IMR-90 (cell line): Measurements from ENCODE around the gene MGRN1. TPM values are rescaled to one million over a fixed set of nuclear protein-coding genes. Genes with fewer than 3 reads are reported as not detected.
A peak's percentile ranks its signal among the peaks of the same experiment; 100 is the strongest.

Experiments
- ATAC-seq: fragments of 200-7000 bp; cut with Tn5 transposase; 2 replicates; pipeline ENCODE4 v1.9.1; 2020; ENCODE audit warnings: low read depth, mild to moderate bottlenecking, moderate library complexity
- BruUV-seq: library from RNA; stranded (reverse); fragments of 400-500 nt; replicated peaks from 2 replicates; lab custom pipeline; 2021; lab: Mats Ljungman, UMichigan
- CTCF ChIA-PET: fragments of 300-600 bp; formaldehyde crosslinking; extraction: SDS; loops from one replicate; lab custom pipeline; 2021; ENCODE audit warnings: antibody characterized with exemption; lab: Yijun Ruan, JAX
- POLR2A ChIA-PET: fragments of 300-600 bp; sonication (Branson Sonifier 250); formaldehyde crosslinking; loops from one replicate; lab custom pipeline; 2022; ENCODE audit warnings: antibody characterized with exemption; ENCODE audit not compliant: unreplicated experiment; lab: Charles Lee
- DNase-seq: peaks from one replicate; pipeline ENCODE4 v3.0.0; 2013
- H2AFZ ChIP-seq: replicated peaks from 2 replicates; pipeline ENCODE3; 2013; ENCODE audit warnings: low read length, mild to moderate bottlenecking; ENCODE audit not compliant: poor library complexity
- H2AK5ac ChIP-seq: 2 replicates; pipeline ENCODE4 v1.6.1; 2013; ENCODE audit warnings: low read depth, low read length, inconsistent platforms
- H2AK9ac ChIP-seq: replicated peaks from 2 replicates; pipeline ENCODE3; 2013; ENCODE audit warnings: mild to moderate bottlenecking, low read depth, low read length, moderate library complexity; ENCODE audit not compliant: poor library complexity
- H2BK120ac ChIP-seq: 2 replicates; pipeline ENCODE4 v1.6.1; 2013; ENCODE audit warnings: low read depth, low read length, inconsistent platforms
- H2BK15ac ChIP-seq: 3 replicates; pipeline ENCODE4 v1.6.1; 2013; ENCODE audit warnings: low read depth, low read length, inconsistent platforms
- H2BK20ac ChIP-seq: 2 replicates; pipeline ENCODE4 v1.6.1; 2013; ENCODE audit warnings: low read depth, mild to moderate bottlenecking, inconsistent platforms, low read length, moderate library complexity
- H2BK5ac ChIP-seq: 2 replicates; pipeline ENCODE4 v1.6.1; 2013; ENCODE audit warnings: mild to moderate bottlenecking, low read depth, low read length, inconsistent platforms; ENCODE audit not compliant: poor library complexity, severe bottlenecking
- H3K14ac ChIP-seq: replicated peaks from 2 replicates; pipeline ENCODE4 v1.6.1; 2013; ENCODE audit warnings: low read depth, low read length, inconsistent platforms
- H3K18ac ChIP-seq: 2 replicates; pipeline ENCODE4 v1.6.1; 2013; ENCODE audit warnings: low read depth, low read length, control low read depth
- H3K23ac ChIP-seq: 2 replicates; pipeline ENCODE4 v1.6.1; 2013; ENCODE audit warnings: low read depth, low read length, inconsistent platforms
- H3K27ac ChIP-seq: 2 replicates; pipeline ENCODE4 v1.5.1; 2013; ENCODE audit warnings: mild to moderate bottlenecking, control low read depth, low read length; ENCODE audit not compliant: insufficient read depth
- H3K27me3 ChIP-seq: 2 replicates; pipeline ENCODE4 v1.6.1; 2013; ENCODE audit warnings: low read length; ENCODE audit not compliant: control insufficient read depth, insufficient read depth
- H3K36me3 ChIP-seq: 2 replicates; pipeline ENCODE4 v1.6.1; 2013; ENCODE audit warnings: low read length, mixed read lengths; ENCODE audit not compliant: control insufficient read depth, insufficient read depth
- H3K4ac ChIP-seq: 2 replicates; pipeline ENCODE4 v1.6.1; 2013; ENCODE audit warnings: low read depth, low read length, inconsistent platforms
- H3K4me1 ChIP-seq: 2 replicates; pipeline ENCODE4 v1.6.1; 2013; ENCODE audit warnings: low read length, mixed read lengths; ENCODE audit not compliant: control insufficient read depth, insufficient read depth
- H3K4me2 ChIP-seq: 2 replicates; pipeline ENCODE4 v1.6.1; 2013; ENCODE audit warnings: low read depth, mild to moderate bottlenecking, control low read depth, low read length, moderate library complexity
- H3K4me3 ChIP-seq: 2 replicates; pipeline ENCODE4 v1.5.1; 2013; ENCODE audit warnings: low read depth, mild to moderate bottlenecking, control low read depth, low read length, moderate library complexity; ENCODE audit not compliant: insufficient read depth
- H3K56ac ChIP-seq: 2 replicates; pipeline ENCODE4 v1.6.1; 2013; ENCODE audit warnings: low read length, inconsistent platforms; ENCODE audit not compliant: insufficient read depth; ENCODE audit errors: extremely low read depth
- H3K79me1 ChIP-seq, 2 experiments: 2 replicates each; pipeline ENCODE4 v1.6.1; 2013; ENCODE audit warnings: low read length in 2 of 2, inconsistent platforms in 1 of 2, low read depth in 1 of 2
- H3K9ac ChIP-seq: 2 replicates; pipeline ENCODE4 v1.6.1; 2013; ENCODE audit warnings: low read depth, low read length, control low read depth
- H3K9me1 ChIP-seq: 2 replicates; pipeline ENCODE4 v1.6.1; 2013; ENCODE audit warnings: low read length, inconsistent platforms; ENCODE audit not compliant: insufficient read depth
- H3K9me3 ChIP-seq: 2 replicates; pipeline ENCODE4 v1.6.1; 2013; ENCODE audit warnings: low read length; ENCODE audit not compliant: control insufficient read depth, insufficient read depth
- H4K20me1 ChIP-seq: 2 replicates; pipeline ENCODE4 v1.6.1; 2013; ENCODE audit warnings: low read length, inconsistent platforms; ENCODE audit not compliant: insufficient read depth
- H4K5ac ChIP-seq: 2 replicates; pipeline ENCODE4 v1.6.1; 2013; ENCODE audit warnings: mild to moderate bottlenecking, low read depth, low read length, control low read depth
- H4K8ac ChIP-seq, 2 experiments: 2 replicates each; pipeline ENCODE4 v1.6.1; 2013; ENCODE audit warnings: low read depth in 2 of 2, low read length in 2 of 2, control low read depth in 1 of 2, inconsistent platforms in 1 of 2
- H4K91ac ChIP-seq: 2 replicates; pipeline ENCODE4 v1.6.1; 2013; ENCODE audit warnings: low read depth, low read length, inconsistent platforms; ENCODE audit not compliant: insufficient read depth
- CEBPB ChIP-seq: IDR thresholded peaks from 2 replicates; pipeline ENCODE4 v1.6.1; 2012; ENCODE audit warnings: low read depth, low read length, improper control_type of control experiment
- CHD1 ChIP-seq: IDR thresholded peaks from 2 replicates; pipeline ENCODE4 v1.6.1; 2012; ENCODE audit warnings: low read depth, low read length, improper control_type of control experiment
- FOS ChIP-seq: fragments of 150-350 bp; IDR thresholded peaks from 2 replicates; pipeline ENCODE4 v1.6.1; 2016; ENCODE audit warnings: low read depth, low read length
- MAFK ChIP-seq: IDR thresholded peaks from 2 replicates; pipeline ENCODE4 v1.6.1; 2012; ENCODE audit warnings: low read depth, low read length, improper control_type of control experiment
- MAZ ChIP-seq: IDR thresholded peaks from 2 replicates; pipeline ENCODE4 v1.6.1; 2012; ENCODE audit warnings: low read depth, mild to moderate bottlenecking, low read length, improper control_type of control experiment, moderate library complexity, borderline replicate concordance
- MXI1 ChIP-seq: IDR thresholded peaks from 2 replicates; pipeline ENCODE4 v1.6.1; 2012; ENCODE audit warnings: low read depth, mild to moderate bottlenecking, low read length, moderate library complexity, borderline replicate concordance
- POLR2A ChIP-seq: IDR thresholded peaks from 2 replicates; pipeline ENCODE4 v1.6.1; 2012; ENCODE audit warnings: mild to moderate bottlenecking, low read depth, low read length
- SMC3 ChIP-seq: fragments of 150-350 bp; IDR thresholded peaks from 2 replicates; pipeline ENCODE4 v1.6.1; 2016; ENCODE audit warnings: low read depth, mild to moderate bottlenecking, antibody characterized with exemption, low read length, moderate library complexity
- USF2 ChIP-seq: fragments of 150-350 bp; IDR thresholded peaks from 2 replicates; pipeline ENCODE4 v1.6.1; 2017; ENCODE audit warnings: mild to moderate bottlenecking, antibody characterized with exemption, low read length, low read depth
- WGBS, 2 experiments: methylation state at CpG; one replicate each; pipeline versions ENCODE4 v1.1.5 to v1.1.7; 2013; ENCODE audit warnings: missing lambda C conversion rate in 2 of 2; ENCODE audit not compliant: insufficient read length in 1 of 2; ENCODE audit errors: extremely low coverage in 2 of 2; 5-methylcytosine and 5-hydroxymethylcytosine counted together
- dilution Hi-C: fragments of 300-500 bp; cut with HindIII; formaldehyde crosslinking; loops from one replicate; pipeline ENCODE4 v1.14.3; 2018; ENCODE audit warnings: low sequenced_read_pairs; ENCODE audit not compliant: unreplicated experiment
- in situ Hi-C: fragments of 300-500 bp; cut with MboI; formaldehyde crosslinking; loops from 3 replicates; pipeline ENCODE4 v1.14.3; 2019; ENCODE audit warnings: low sequenced_read_pairs, inconsistent platforms, mixed read lengths
- intact Hi-C: fragments of 100-400 bp; cut with micrococcal nuclease; formaldehyde crosslinking; loops from 2 replicates; pipeline ENCODE4 v1.10.0; 2022
- polyA plus RNA-seq, 3 experiments: library from polyadenylated mRNA; depleted of rRNA; stranded (reverse); fragments of >200 nt; gene quantifications; 2 replicates each; pipeline ENCODE4 v1.2.3, GENCODE V29; 2012; ENCODE audit warnings: low replicate concordance in 1 of 3
- total RNA-seq: library from RNA; depleted of rRNA; stranded (reverse); fragments of >200 nt; gene quantifications from 2 replicates; pipeline ENCODE4 v1.2.3, GENCODE V29; 2012
- TF ChIP-seq, protein P1 (sequence below): fragments of 150-350 bp; IDR thresholded peaks from 2 replicates; pipeline ENCODE4 v1.6.1; 2016; ENCODE audit warnings: low read depth, mild to moderate bottlenecking, low read length, moderate library complexity, borderline replicate concordance
- TF ChIP-seq, protein P2 (sequence below): conservative IDR thresholded peaks from 2 replicates; pipeline ENCODE4 v1.5.1; 2012; ENCODE audit warnings: mild to moderate bottlenecking, low read depth, low read length, improper control_type of control experiment

The MGRN1 gene
- total and polyA plus RNA-seq, 2 of the 4 experiments (the other 2 are of a cell fraction): 11.7 to 32.7 TPM

DNA sequence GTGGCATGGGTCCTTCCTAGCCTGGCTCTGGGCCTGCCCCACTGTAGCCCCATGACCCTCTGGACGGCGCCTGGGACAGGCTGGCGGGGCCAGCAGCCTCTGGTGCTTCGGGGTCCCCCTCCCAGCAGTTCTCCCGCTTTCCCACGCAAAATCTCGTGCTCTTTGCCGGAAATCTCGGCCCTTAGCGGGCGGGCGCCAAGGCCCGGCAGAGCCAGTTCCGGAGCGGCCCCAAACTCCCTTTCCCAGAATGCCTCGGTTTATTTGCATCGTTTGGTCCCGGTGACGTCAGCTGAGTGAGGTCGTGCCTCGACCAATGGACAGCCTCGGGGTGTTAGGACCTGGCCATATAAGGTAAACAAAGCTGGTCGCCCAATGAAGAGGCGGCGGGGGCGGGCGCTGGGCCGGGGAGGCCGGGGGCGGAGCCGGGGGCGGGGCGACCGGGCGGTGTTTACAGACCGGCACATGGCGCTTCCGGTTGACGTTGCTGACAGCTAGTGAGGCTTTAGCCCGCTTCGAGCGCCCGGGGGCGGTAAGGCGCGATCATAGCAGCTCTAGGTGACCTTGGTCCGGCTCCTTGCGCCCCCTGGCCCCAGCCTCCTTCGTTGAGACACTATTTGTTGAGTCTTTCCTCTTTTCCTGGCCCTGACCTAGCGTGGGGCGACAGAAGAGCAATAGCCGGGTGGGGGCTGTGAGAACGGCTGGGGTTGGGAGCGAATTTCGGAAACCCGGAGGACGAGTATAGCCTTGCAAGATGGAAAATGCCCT is 8.4 kb upstream of the MGRN1 start (continued):
- TF ChIP-seq, protein P1, sequence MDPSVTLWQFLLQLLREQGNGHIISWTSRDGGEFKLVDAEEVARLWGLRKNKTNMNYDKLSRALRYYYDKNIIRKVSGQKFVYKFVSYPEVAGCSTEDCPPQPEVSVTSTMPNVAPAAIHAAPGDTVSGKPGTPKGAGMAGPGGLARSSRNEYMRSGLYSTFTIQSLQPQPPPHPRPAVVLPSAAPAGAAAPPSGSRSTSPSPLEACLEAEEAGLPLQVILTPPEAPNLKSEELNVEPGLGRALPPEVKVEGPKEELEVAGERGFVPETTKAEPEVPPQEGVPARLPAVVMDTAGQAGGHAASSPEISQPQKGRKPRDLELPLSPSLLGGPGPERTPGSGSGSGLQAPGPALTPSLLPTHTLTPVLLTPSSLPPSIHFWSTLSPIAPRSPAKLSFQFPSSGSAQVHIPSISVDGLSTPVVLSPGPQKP: no peak

DNA sequence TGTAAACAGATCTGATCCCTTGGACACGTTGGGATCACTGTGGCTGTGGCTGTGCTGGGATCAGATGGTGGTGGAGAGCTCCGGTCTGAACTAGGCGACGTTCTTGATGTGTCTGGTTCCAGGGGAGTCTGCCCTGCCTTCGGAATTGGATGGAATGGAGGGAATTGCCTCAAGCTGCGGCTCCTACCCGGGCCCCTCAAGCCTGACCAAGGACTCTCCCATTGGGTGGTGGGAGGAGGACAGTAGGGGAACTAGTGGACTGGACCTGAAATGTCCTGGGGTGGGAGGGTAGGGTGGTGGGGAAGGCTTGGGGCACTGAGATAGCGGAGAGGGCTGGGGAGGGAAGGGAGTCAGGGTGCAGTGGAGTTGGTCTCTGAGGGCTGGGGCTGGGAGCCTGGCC is 6.7 kb upstream of the MGRN1 start:
- Histone ChIP-seq H3K9me1 (peaks cover 6% of the 10 kb centered on the region), H4K91ac (no peak overlapping the region), H3K9ac (no peak overlapping the region), H3K27ac (no peak overlapping the region), H3K14ac (no peak overlapping the region), H3K4me3 (no peak overlapping the region), H3K27me3 (no peaks in the 10 kb centered on the region), H4K20me1 (peaks cover 12% of the 10 kb centered on the region), H4K8ac (no peak overlapping the region), H2AK5ac (peak overlapping the region; percentile 43; the same call in 1 of the 2 replicates), H2AFZ (no peak overlapping the region), H3K23ac (no peak overlapping the region), H3K79me1 (peaks cover 11 to 22% of the 10 kb centered on the region in 2 experiments; a peak in 3 of 4 replicates), H3K36me3 (no peaks in the 10 kb centered on the region), H3K9me3 (no peaks in the 10 kb centered on the region), H3K4ac (no peak overlapping the region), H3K4me1 (peaks cover 10% of the 10 kb centered on the region), H4K5ac (no peak overlapping the region), H3K4me2 (no peak overlapping the region), H3K56ac (no peak overlapping the region), H3K18ac (no peak overlapping the region), H2BK20ac (no peak overlapping the region), H2BK120ac (no peak overlapping the region), H2BK15ac (no peak overlapping the region), H2BK5ac (no peak overlapping the region), H2AK9ac (peak overlapping the region; percentile 85)
- ChIA-PET POLR2A (no interaction called here), CTCF (no interaction called here)
- intact Hi-C loops (no loop called here), dilution Hi-C loops (no loop called here), in situ Hi-C loops (no loop called here)
- 58% methylated on average over 3 of the region's 8 CpGs; no CpG with 5 or more reads in 1 of the 2 experiments for WGBS, 2 experiments
- no TSS peak for BruUV-seq
- DNase-seq (no peak), ATAC-seq (no peak)
- TF ChIP-seq MAFK (no peak), FOS (no peak), SMC3 (no peak), MXI1 (no peak), MAZ (no peak), USF2 (no peak), CEBPB (no peak), CHD1 (no peak), POLR2A (no peak)
- TF ChIP-seq, protein P2, sequence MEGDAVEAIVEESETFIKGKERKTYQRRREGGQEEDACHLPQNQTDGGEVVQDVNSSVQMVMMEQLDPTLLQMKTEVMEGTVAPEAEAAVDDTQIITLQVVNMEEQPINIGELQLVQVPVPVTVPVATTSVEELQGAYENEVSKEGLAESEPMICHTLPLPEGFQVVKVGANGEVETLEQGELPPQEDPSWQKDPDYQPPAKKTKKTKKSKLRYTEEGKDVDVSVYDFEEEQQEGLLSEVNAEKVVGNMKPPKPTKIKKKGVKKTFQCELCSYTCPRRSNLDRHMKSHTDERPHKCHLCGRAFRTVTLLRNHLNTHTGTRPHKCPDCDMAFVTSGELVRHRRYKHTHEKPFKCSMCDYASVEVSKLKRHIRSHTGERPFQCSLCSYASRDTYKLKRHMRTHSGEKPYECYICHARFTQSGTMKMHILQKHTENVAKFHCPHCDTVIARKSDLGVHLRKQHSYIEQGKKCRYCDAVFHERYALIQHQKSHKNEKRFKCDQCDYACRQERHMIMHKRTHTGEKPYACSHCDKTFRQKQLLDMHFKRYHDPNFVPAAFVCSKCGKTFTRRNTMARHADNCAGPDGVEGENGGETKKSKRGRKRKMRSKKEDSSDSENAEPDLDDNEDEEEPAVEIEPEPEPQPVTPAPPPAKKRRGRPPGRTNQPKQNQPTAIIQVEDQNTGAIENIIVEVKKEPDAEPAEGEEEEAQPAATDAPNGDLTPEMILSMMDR: no peak
